H4 (cell line): ENCODE measurements around the gene NFIX. TPM values are rescaled to one million over a fixed set of nuclear protein-coding genes. Genes with fewer than 3 reads are reported as not detected.
A peak's percentile ranks its signal among the peaks of the same experiment; 100 is the strongest.

Experiments used
- DNase-seq: peaks from one replicate; pipeline ENCODE4 v3.0.0-alpha.2; 2015; ENCODE audit warnings: low spot score
- total RNA-seq: library from RNA; depleted of rRNA; stranded (reverse); fragments of >200 nt; shearing (Covaris generic); gene quantifications from 2 replicates; pipeline ENCODE4 v1.2.3, GENCODE V29; 2014

The NFIX gene
- total RNA-seq, 1 experiment from 2014 or later, result 13.8 TPM

- DNase-seq, result peak; percentile 87
Measured at GRCh38 chr19:13036366-13036976, 41.2 kb downstream of the NFIX start.

GRCh38 chr19:13037161-13037560 is 41.9 kb downstream of the NFIX start:
- peak; percentile 85 for DNase-seq

GRCh38 chr19:13037731-13038130 is 42.5 kb downstream of the NFIX start:
- DNase-seq, result no peak

- no peak for DNase-seq
Measured at GRCh38 chr19:13038306-13039210, 43.3 kb downstream of the NFIX start.

GRCh38 chr19:13039211-13039789 is 44.0 kb downstream of the NFIX start:
- no peak for DNase-seq

GRCh38 chr19:13040232-13040947 is 45.1 kb downstream of the NFIX start:
- no peak for DNase-seq

- DNase-seq, result no peak
Measured at GRCh38 chr19:13040948-13041292, 45.6 kb downstream of the NFIX start.

GRCh38 chr19:13042443-13043130 is 47.3 kb downstream of the NFIX start:
- DNase-seq, result no peak

- DNase-seq, result no peak
Measured at GRCh38 chr19:13043285-13043684, 48.0 kb downstream of the NFIX start.

GRCh38 chr19:13044231-13044836 is 49.1 kb downstream of the NFIX start:
- DNase-seq, result no peak

GRCh38 chr19:13045812-13046211 is 50.5 kb downstream of the NFIX start:
- DNase-seq, result no peak

- no peak for DNase-seq
Measured at GRCh38 chr19:13047374-13047773, 52.1 kb downstream of the NFIX start.

- DNase-seq, result no peak
Measured at GRCh38 chr19:13050274-13050673, 55.0 kb downstream of the NFIX start.

GRCh38 chr19:13051557-13052165 is 56.4 kb downstream of the NFIX start:
- no peak for DNase-seq

GRCh38 chr19:13052447-13053175 is 57.3 kb downstream of the NFIX start:
- DNase-seq, result no peak

GRCh38 chr19:13053238-13053637 is 58.0 kb downstream of the NFIX start:
- DNase-seq, result no peak

- peak; percentile 96 for DNase-seq
Measured at GRCh38 chr19:13053761-13054625, 58.7 kb downstream of the NFIX start.

GRCh38 chr19:13054626-13055212 is 59.4 kb downstream of the NFIX start:
- no peak for DNase-seq
